Mesothelial cell of epicardium (in vitro differentiated cells): Measurements from ENCODE around the gene ZNF488. TPM values are rescaled to one million over a fixed set of nuclear protein-coding genes. Genes with fewer than 3 reads are reported as not detected.

ENCODE experiments used
- DNase-seq, 2 experiments: peaks; one replicate each; pipeline ENCODE4 v3.0.0; 2021; ENCODE audit warnings: low spot score in 2 of 2; ENCODE audit not compliant: unreplicated experiment in 2 of 2
- H3K27ac Mint-ChIP-seq: 2 replicates; pipeline ENCODE4 v1.8.0; 2021; ENCODE audit warnings: mixed read lengths
- H3K27me3 Mint-ChIP-seq: 2 replicates; pipeline ENCODE4 v1.8.0; 2021; ENCODE audit warnings: low read depth, mixed read lengths
- H3K36me3 Mint-ChIP-seq: 2 replicates; pipeline ENCODE4 v1.8.0; 2021; ENCODE audit warnings: mixed read lengths
- H3K4me1 Mint-ChIP-seq: 2 replicates; pipeline ENCODE4 v1.8.0; 2021; ENCODE audit warnings: mixed read lengths
- H3K4me3 Mint-ChIP-seq: 2 replicates; pipeline ENCODE4 v1.8.0; 2021; ENCODE audit warnings: mild to moderate bottlenecking, moderate library complexity, mixed read lengths
- H3K9me3 Mint-ChIP-seq: 2 replicates; pipeline ENCODE4 v1.8.0; 2021; ENCODE audit warnings: mixed read lengths
- CTCF ChIP-seq: fragments of 200-600 bp; sonication (generic); IDR thresholded peaks from one replicate; pipeline ENCODE4 v1.5.0; 2021; ENCODE audit warnings: antibody characterized with exemption; ENCODE audit not compliant: unreplicated experiment
- total RNA-seq: library from RNA; stranded (reverse); gene quantifications from 3 replicates; pipeline ENCODE4 v1.2.1, GENCODE V29; 2021

The ZNF488 gene
- total RNA-seq, 1 donor from 2014 or later, result 0.96 TPM

GRCh38 chr10:47383261-47384147 lies 589 bp downstream of the ZNF488 start:
- H3K27ac Mint-ChIP-seq, result peak overlapping the region; percentile 3
- peak overlapping the region; percentile 76 for H3K4me3 Mint-ChIP-seq
- peaks cover 12% of the 10 kb centered on the region for H3K4me1 Mint-ChIP-seq
- peak in 1 of 2 experiments; percentile 36 for DNase-seq
- TF ChIP-seq CTCF, result no peak
- no peaks in the 10 kb centered on the region for H3K9me3 Mint-ChIP-seq
- H3K36me3 Mint-ChIP-seq, result no peaks in the 10 kb centered on the region
- peaks cover 39% of the 10 kb centered on the region for H3K27me3 Mint-ChIP-seq

GRCh38 chr10:47381427-47382379 lies 2.4 kb downstream of the ZNF488 start:
- Mint-ChIP-seq H3K9me3 (no peaks in the 10 kb centered on the region), H3K4me3 (no peak overlapping the region), H3K27me3 (peaks cover 41% of the 10 kb centered on the region), H3K4me1 (peaks cover 15% of the 10 kb centered on the region), H3K36me3 (no peaks in the 10 kb centered on the region), H3K27ac (no peak overlapping the region)
- peak in 1 of 2 experiments; percentile 25 for DNase-seq
- TF ChIP-seq CTCF, result no peak

GRCh38 chr10:47381103-47381395 lies 3.0 kb downstream of the ZNF488 start:
- no peak for TF ChIP-seq CTCF
- no peaks in the 10 kb centered on the region for H3K9me3 Mint-ChIP-seq
- H3K27ac Mint-ChIP-seq, result no peak overlapping the region
- H3K4me1 Mint-ChIP-seq, result peaks cover 15% of the 10 kb centered on the region
- H3K36me3 Mint-ChIP-seq, result no peaks in the 10 kb centered on the region
- H3K27me3 Mint-ChIP-seq, result peaks cover 41% of the 10 kb centered on the region
- no peak overlapping the region for H3K4me3 Mint-ChIP-seq
- DNase-seq, result no peak

GRCh38 chr10:47380341-47381102 lies 3.6 kb downstream of the ZNF488 start:
- Mint-ChIP-seq H3K36me3 (no peaks in the 10 kb centered on the region), H3K4me1 (peaks cover 15% of the 10 kb centered on the region), H3K9me3 (no peaks in the 10 kb centered on the region), H3K27me3 (peaks cover 41% of the 10 kb centered on the region), H3K27ac (no peak overlapping the region), H3K4me3 (no peak overlapping the region)
- TF ChIP-seq CTCF, result no peak
- peak in 1 of 2 experiments; percentile 25 for DNase-seq

- Mint-ChIP-seq H3K36me3 (no peaks in the 10 kb centered on the region), H3K4me1 (peaks cover 18% of the 10 kb centered on the region), H3K9me3 (no peaks in the 10 kb centered on the region), H3K4me3 (no peak overlapping the region), H3K27ac (no peak overlapping the region), H3K27me3 (peaks cover 40% of the 10 kb centered on the region)
- TF ChIP-seq CTCF, result no peak
- DNase-seq, result peak in 1 of 2 experiments; percentile 22
Measured at GRCh38 chr10:47379901-47380300, 4.2 kb downstream of the ZNF488 start.
